Calu3 (cell line): ENCODE measurements around the gene NPAS3. TPM values are rescaled to one million over a fixed set of nuclear protein-coding genes. Genes with fewer than 3 reads are reported as not detected.

Experiments
- BruUV-seq: library from RNA; stranded (reverse); fragments of 400-500 nt; replicated peaks from 2 replicates; lab custom pipeline; 2021; lab: Mats Ljungman, UMichigan
- CTCF ChIA-PET: fragments of 300-600 bp; sonication (Branson Sonifier 250); formaldehyde crosslinking; loops from one replicate; lab custom pipeline; 2022; ENCODE audit warnings: antibody characterized with exemption; lab: Charles Lee
- DNase-seq: peaks from one replicate; pipeline ENCODE4 v3.0.0; 2022
- H3K27ac Mint-ChIP-seq: one replicate; pipeline ENCODE4 v1.8.0; 2022; ENCODE audit warnings: mixed read lengths; ENCODE audit not compliant: unreplicated experiment
- H3K27me3 Mint-ChIP-seq: one replicate; pipeline ENCODE4 v1.8.0; 2022; ENCODE audit warnings: mixed read lengths; ENCODE audit not compliant: unreplicated experiment
- H3K36me3 Mint-ChIP-seq: one replicate; pipeline ENCODE4 v1.8.0; 2022; ENCODE audit warnings: mild to moderate bottlenecking, moderate library complexity, mixed read lengths; ENCODE audit not compliant: insufficient read depth, unreplicated experiment
- H3K4me1 Mint-ChIP-seq: one replicate; pipeline ENCODE4 v1.8.0; 2022; ENCODE audit warnings: mild to moderate bottlenecking, low read depth, mixed read lengths; ENCODE audit not compliant: unreplicated experiment
- H3K4me3 Mint-ChIP-seq: one replicate; pipeline ENCODE4 v1.8.0; 2022; ENCODE audit warnings: mild to moderate bottlenecking, low read depth, moderate library complexity, mixed read lengths; ENCODE audit not compliant: unreplicated experiment
- H3K9me3 Mint-ChIP-seq: one replicate; pipeline ENCODE4 v1.8.0; 2022; ENCODE audit warnings: low read depth, mixed read lengths; ENCODE audit not compliant: unreplicated experiment
- intact Hi-C: fragments of 100-400 bp; cut with micrococcal nuclease; formaldehyde crosslinking; loops from one replicate; pipeline ENCODE4 v1.10.0; 2022; ENCODE audit not compliant: unreplicated experiment
- total RNA-seq: library from RNA; stranded (reverse); gene quantifications from 2 replicates; pipeline ENCODE4 v1.2.3, GENCODE V29; 2022
- TF ChIP-seq, protein P1 (sequence below): fragments of 200-600 bp; IDR thresholded peaks from one replicate; pipeline ENCODE4 v1.8.0; 2022; ENCODE audit warnings: antibody characterized with exemption; ENCODE audit not compliant: unreplicated experiment

Gene NPAS3
- total RNA-seq, 1 experiment from 2014 or later: not detected

GRCh38 chr14:33586806-33587205 is 648.1 kb downstream of the NPAS3 start:
- intact Hi-C loops: no loop called here
- no peak overlapping the region for H3K27ac Mint-ChIP-seq
- CTCF ChIA-PET: no interaction called here
- TF ChIP-seq, protein P1, sequence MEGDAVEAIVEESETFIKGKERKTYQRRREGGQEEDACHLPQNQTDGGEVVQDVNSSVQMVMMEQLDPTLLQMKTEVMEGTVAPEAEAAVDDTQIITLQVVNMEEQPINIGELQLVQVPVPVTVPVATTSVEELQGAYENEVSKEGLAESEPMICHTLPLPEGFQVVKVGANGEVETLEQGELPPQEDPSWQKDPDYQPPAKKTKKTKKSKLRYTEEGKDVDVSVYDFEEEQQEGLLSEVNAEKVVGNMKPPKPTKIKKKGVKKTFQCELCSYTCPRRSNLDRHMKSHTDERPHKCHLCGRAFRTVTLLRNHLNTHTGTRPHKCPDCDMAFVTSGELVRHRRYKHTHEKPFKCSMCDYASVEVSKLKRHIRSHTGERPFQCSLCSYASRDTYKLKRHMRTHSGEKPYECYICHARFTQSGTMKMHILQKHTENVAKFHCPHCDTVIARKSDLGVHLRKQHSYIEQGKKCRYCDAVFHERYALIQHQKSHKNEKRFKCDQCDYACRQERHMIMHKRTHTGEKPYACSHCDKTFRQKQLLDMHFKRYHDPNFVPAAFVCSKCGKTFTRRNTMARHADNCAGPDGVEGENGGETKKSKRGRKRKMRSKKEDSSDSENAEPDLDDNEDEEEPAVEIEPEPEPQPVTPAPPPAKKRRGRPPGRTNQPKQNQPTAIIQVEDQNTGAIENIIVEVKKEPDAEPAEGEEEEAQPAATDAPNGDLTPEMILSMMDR: no peak
- no peaks in the 10 kb centered on the region for H3K36me3 Mint-ChIP-seq
- H3K9me3 Mint-ChIP-seq: no peaks in the 10 kb centered on the region
- H3K4me3 Mint-ChIP-seq: no peak overlapping the region
- no peak for DNase-seq
- no peaks in the 10 kb centered on the region for H3K4me1 Mint-ChIP-seq
- BruUV-seq: no TSS peak
- peaks cover 20% of the 10 kb centered on the region for H3K27me3 Mint-ChIP-seq

DNA sequence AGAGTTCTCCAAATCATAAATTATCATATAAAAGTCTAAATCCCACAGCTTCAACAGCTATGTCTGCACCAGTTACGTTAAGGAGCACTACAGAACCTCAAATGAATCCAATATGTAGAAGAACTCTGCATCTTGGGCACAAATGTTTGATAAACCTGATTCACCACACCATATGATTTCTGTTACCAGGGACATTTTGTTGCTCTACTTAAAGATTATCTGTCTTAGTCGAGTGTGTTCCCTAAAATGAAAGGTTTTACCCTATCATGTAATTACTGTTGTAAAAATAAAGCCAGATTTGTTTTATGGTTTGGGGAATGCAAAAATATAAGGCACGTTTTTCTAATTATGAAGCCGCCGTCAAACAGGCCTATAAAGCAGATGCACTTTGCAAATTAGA is 649.1 kb downstream of the NPAS3 start:
- Mint-ChIP-seq H3K27ac (no peak overlapping the region), H3K4me1 (no peaks in the 10 kb centered on the region), H3K9me3 (no peaks in the 10 kb centered on the region), H3K4me3 (no peak overlapping the region), H3K27me3 (peaks cover 26% of the 10 kb centered on the region), H3K36me3 (no peaks in the 10 kb centered on the region)
- CTCF ChIA-PET: no interaction called here
- TF ChIP-seq, protein P1: no peak
- intact Hi-C loops: no loop called here
- DNase-seq: no peak
- no TSS peak for BruUV-seq

DNA sequence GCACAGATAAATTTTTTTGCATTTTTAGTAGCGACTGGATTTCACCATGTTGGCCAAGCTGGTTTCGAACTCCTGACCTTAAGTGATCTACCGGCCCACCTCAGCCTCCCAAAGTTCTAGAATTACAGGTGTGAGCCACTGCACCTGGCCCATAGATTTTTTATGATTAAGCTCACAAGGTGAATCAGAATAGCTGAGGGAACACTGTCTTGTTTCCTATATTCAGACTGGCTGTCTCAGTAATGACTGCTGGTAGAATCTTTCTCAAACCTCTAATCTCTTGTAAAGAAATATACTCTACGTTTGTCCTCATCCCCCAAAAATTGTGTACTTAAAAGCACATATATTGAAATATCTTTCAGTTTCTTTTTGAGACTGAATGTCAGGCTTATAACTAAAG is 650.1 kb downstream of the NPAS3 start:
- Mint-ChIP-seq H3K27ac (no peak overlapping the region), H3K9me3 (no peaks in the 10 kb centered on the region), H3K4me1 (no peaks in the 10 kb centered on the region), H3K4me3 (no peak overlapping the region), H3K27me3 (peaks cover 26% of the 10 kb centered on the region), H3K36me3 (no peaks in the 10 kb centered on the region)
- CTCF ChIA-PET: no interaction called here
- no TSS peak for BruUV-seq
- TF ChIP-seq, protein P1: no peak
- no peak for DNase-seq
- intact Hi-C loops: no loop called here

- TF ChIP-seq, protein P1: no peak
- H3K36me3 Mint-ChIP-seq: no peaks in the 10 kb centered on the region
- CTCF ChIA-PET: no interaction called here
- H3K27ac Mint-ChIP-seq: no peak overlapping the region
- BruUV-seq: no TSS peak
- intact Hi-C loops: no loop called here
- peaks cover 24% of the 10 kb centered on the region for H3K27me3 Mint-ChIP-seq
- H3K4me1 Mint-ChIP-seq: no peaks in the 10 kb centered on the region
- no peak overlapping the region for H3K4me3 Mint-ChIP-seq
- no peak for DNase-seq
- H3K9me3 Mint-ChIP-seq: no peaks in the 10 kb centered on the region
Observed at GRCh38 chr14:33589334-33589733, 650.7 kb downstream of the NPAS3 start.
